Upper lobe of right lung (tissue), 1 donor: ENCODE data around the gene GRID2. TPM values are rescaled to one million over a fixed set of nuclear protein-coding genes. Genes with fewer than 3 reads are reported as not detected.

Experiments used
- ATAC-seq: fragments of 200-7000 bp; cut with Tn5 transposase; one replicate; pipeline ENCODE4 v1.9.1; 2020; ENCODE audit warnings: mild to moderate bottlenecking, moderate library complexity
- DNase-seq: peaks from one replicate; pipeline ENCODE4 v3.0.0-alpha.2; 2020
- H3K27ac ChIP-seq: fragments of 200-600 bp; one replicate; pipeline ENCODE4 v1.8.0; 2022
- H3K27me3 ChIP-seq: fragments of 200-600 bp; one replicate; pipeline ENCODE4 v1.8.0; 2022; ENCODE audit warnings: mild to moderate bottlenecking
- H3K36me3 ChIP-seq: fragments of 200-600 bp; one replicate; pipeline ENCODE4 v1.8.0; 2022
- H3K4me1 ChIP-seq: fragments of 200-600 bp; one replicate; pipeline ENCODE4 v1.8.0; 2022
- H3K4me3 ChIP-seq: fragments of 200-600 bp; one replicate; pipeline ENCODE4 v1.8.0; 2022; ENCODE audit warnings: mild to moderate bottlenecking
- H3K9me3 ChIP-seq: fragments of 200-600 bp; one replicate; pipeline ENCODE4 v1.8.0; 2022
- CTCF ChIP-seq: fragments of 200-600 bp; IDR thresholded peaks from one replicate; pipeline ENCODE4 v1.8.0; 2022; ENCODE audit warnings: antibody characterized with exemption
- intact Hi-C: fragments of 100-400 bp; cut with DNase I; formaldehyde crosslinking; loops from one replicate; pipeline ENCODE4 v1.11.0; 2022
- total RNA-seq: library from RNA; stranded (reverse); fragmentation: NEBNext Ultra II Directional; extraction: Animal tissue kit (Norgen Biotek cat#: 25700); gene quantifications from one replicate; pipeline ENCODE4 v1.2.1, GENCODE V29; 2021
- donor health status: DM: no; HTN: yes; CAD: no; lungs with severe emphysema.

The GRID2 gene
- total RNA-seq, 1 donor from 2014 or later = not detected

DNA sequence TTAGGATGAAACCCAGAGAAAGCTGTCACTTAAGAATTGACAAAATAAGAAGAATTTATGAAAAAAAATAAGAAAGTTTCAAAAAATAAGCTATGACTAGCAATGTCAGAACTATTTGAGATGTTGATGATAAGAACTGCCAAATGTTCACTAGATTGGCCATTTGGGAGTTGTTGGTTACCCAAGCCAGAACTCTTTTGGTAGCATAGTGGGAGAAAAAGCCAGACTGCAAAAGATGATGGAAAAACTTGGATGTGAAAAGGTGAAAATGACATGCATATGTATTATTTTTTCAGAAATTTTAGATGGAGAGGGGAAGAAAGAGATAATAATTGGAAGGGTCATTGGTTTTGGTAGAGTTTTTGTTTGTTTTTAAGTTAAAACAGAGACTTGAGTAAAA lies 1127.6 kb downstream of the GRID2 start:
- intact Hi-C loops = no loop called here
- DNase-seq = no peak
- TF ChIP-seq CTCF = no peak
- no peaks in the 10 kb centered on the region for H3K9me3 ChIP-seq
- no peak for ATAC-seq
- no peak overlapping the region for H3K4me3 ChIP-seq
- no peaks in the 10 kb centered on the region for H3K4me1 ChIP-seq
- no peak overlapping the region for H3K27ac ChIP-seq
- H3K27me3 ChIP-seq = no peaks in the 10 kb centered on the region
- no peaks in the 10 kb centered on the region for H3K36me3 ChIP-seq

GRCh38 chr4:93433840-93434239 lies 1130.1 kb downstream of the GRID2 start:
- ATAC-seq = no peak
- Histone ChIP-seq H3K27ac (no peak overlapping the region), H3K4me3 (no peak overlapping the region), H3K27me3 (no peaks in the 10 kb centered on the region), H3K36me3 (no peaks in the 10 kb centered on the region), H3K9me3 (no peaks in the 10 kb centered on the region), H3K4me1 (no peaks in the 10 kb centered on the region)
- no peak for TF ChIP-seq CTCF
- intact Hi-C loops = no loop called here
- no peak for DNase-seq

- H3K9me3 ChIP-seq = no peaks in the 10 kb centered on the region
Measured at GRCh38 chr4:93436000-93436626, 1132.3 kb downstream of the GRID2 start.

DNA sequence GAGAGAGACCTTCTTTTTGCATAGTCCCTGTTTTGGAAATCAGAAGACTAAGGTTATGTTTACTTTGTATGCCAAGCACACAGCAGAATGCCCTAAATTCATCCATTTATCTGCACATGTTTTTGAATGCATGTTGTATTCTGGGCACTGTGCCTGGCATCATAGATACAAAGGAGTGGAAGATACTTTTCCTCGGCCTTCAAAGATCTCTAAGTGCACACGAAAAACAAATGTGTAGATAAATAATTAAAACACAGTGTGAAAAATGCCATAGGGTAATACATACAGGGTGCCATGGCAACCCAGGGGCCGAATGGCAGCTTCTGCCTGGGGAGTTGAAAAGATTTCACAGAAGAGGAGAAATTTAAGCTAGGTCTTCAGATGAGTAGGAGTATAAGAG lies 1134.2 kb downstream of the GRID2 start:
- Histone ChIP-seq H3K9me3 (no peaks in the 10 kb centered on the region), H3K4me3 (no peak overlapping the region), H3K27ac (no peak overlapping the region), H3K36me3 (no peaks in the 10 kb centered on the region), H3K4me1 (no peaks in the 10 kb centered on the region), H3K27me3 (no peaks in the 10 kb centered on the region)
- ATAC-seq (no peak), DNase-seq (no peak)
- no peak for TF ChIP-seq CTCF
- intact Hi-C loops = no loop called here

More at GRCh38 chr4:93436000-93436626, 1132.3 kb downstream of the GRID2 start:
- no peak for ATAC-seq
- Histone ChIP-seq H3K27ac (no peak overlapping the region), H3K27me3 (no peaks in the 10 kb centered on the region), H3K36me3 (no peaks in the 10 kb centered on the region), H3K4me1 (no peaks in the 10 kb centered on the region), H3K4me3 (no peak overlapping the region)
- DNase-seq = no peak
- intact Hi-C loops = no loop called here
- TF ChIP-seq CTCF = no peak

DNA sequence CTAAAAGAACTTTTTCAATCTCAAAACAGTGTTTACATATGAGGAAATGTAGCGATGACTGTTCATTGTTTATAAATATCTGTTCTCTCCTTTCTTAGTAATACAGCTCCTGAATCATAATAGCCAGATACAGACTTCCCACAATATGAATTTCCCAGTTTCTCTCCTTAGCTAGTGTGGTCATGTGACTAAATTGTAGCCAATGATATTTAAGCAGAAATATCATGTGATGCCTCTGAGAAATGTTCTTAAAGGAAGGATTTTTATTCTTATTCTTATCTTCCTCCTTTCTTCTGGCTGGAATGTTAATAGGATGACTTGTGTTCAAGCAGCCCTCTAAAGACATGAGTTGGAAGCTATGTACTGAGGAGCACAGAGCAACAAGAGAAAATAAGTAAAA lies 1141.1 kb downstream of the GRID2 start:
- ATAC-seq = no peak
- Histone ChIP-seq H3K27ac (no peak overlapping the region), H3K36me3 (no peaks in the 10 kb centered on the region), H3K27me3 (no peaks in the 10 kb centered on the region), H3K4me3 (no peak overlapping the region), H3K9me3 (no peaks in the 10 kb centered on the region), H3K4me1 (no peaks in the 10 kb centered on the region)
- DNase-seq = no peak
- intact Hi-C loops = no loop called here
- TF ChIP-seq CTCF = no peak

GRCh38 chr4:93446038-93446437 lies 1142.3 kb downstream of the GRID2 start:
- no peaks in the 10 kb centered on the region for H3K4me1 ChIP-seq
- ATAC-seq = no peak
- H3K9me3 ChIP-seq = no peaks in the 10 kb centered on the region
- no peaks in the 10 kb centered on the region for H3K27me3 ChIP-seq
- no peaks in the 10 kb centered on the region for H3K36me3 ChIP-seq
- intact Hi-C loops = no loop called here
- no peak for TF ChIP-seq CTCF
- no peak for DNase-seq
- H3K27ac ChIP-seq = no peak overlapping the region
- no peak overlapping the region for H3K4me3 ChIP-seq
